PFSK-1 (cell line): ENCODE results near the gene DEPDC4.

Experiments used
- SIN3A ChIP-seq: IDR thresholded peaks from 2 replicates; pipeline ENCODE4 v1.6.1; 2012; ENCODE audit warnings: mild to moderate bottlenecking, low read length, moderate library complexity, borderline replicate concordance; ENCODE audit not compliant: insufficient read depth
- TAF1 ChIP-seq: IDR thresholded peaks from 2 replicates; pipeline ENCODE4 v1.6.1; 2012; ENCODE audit warnings: low read length, control low read depth, borderline replicate concordance; ENCODE audit not compliant: insufficient read depth
- TF ChIP-seq, protein P1 (sequence below), 2 experiments: IDR thresholded peaks; 2 replicates each; pipeline versions ENCODE4 v1.6.1 to v1.8.0; 2011 to 2012; ENCODE audit warnings: low read depth in 2 of 2, low read length in 2 of 2, control low read depth in 1 of 2, inconsistent platforms in 1 of 2, mild to moderate bottlenecking in 1 of 2, moderate library complexity in 1 of 2; ENCODE audit not compliant: insufficient read depth in 1 of 2

DNA sequence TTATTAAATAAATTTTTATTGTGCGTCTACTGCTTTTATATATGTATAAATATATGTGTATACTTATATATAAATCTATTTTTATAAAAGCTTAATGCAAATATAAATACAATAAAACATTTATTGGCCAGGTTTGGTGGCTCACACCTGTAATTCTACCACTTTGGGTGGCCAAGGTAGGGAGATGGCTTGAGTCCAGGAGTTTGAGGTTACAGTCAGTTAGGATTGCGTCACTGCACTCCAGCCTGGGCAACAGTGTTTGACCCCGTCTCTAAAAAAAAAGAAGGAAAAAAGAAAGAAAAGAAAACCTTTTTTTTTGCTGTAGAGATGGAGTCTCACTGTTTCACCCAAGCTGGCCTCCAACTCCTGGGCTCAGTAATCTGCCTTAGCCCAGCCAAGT lies 45.4 kb downstream of the DEPDC4 start:
- TF ChIP-seq, protein P1, sequence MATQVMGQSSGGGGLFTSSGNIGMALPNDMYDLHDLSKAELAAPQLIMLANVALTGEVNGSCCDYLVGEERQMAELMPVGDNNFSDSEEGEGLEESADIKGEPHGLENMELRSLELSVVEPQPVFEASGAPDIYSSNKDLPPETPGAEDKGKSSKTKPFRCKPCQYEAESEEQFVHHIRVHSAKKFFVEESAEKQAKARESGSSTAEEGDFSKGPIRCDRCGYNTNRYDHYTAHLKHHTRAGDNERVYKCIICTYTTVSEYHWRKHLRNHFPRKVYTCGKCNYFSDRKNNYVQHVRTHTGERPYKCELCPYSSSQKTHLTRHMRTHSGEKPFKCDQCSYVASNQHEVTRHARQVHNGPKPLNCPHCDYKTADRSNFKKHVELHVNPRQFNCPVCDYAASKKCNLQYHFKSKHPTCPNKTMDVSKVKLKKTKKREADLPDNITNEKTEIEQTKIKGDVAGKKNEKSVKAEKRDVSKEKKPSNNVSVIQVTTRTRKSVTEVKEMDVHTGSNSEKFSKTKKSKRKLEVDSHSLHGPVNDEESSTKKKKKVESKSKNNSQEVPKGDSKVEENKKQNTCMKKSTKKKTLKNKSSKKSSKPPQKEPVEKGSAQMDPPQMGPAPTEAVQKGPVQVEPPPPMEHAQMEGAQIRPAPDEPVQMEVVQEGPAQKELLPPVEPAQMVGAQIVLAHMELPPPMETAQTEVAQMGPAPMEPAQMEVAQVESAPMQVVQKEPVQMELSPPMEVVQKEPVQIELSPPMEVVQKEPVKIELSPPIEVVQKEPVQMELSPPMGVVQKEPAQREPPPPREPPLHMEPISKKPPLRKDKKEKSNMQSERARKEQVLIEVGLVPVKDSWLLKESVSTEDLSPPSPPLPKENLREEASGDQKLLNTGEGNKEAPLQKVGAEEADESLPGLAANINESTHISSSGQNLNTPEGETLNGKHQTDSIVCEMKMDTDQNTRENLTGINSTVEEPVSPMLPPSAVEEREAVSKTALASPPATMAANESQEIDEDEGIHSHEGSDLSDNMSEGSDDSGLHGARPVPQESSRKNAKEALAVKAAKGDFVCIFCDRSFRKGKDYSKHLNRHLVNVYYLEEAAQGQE (IDR thresholded peaks at IDR 0.05; ENCODE audit: insufficient read depth in 1 of 2, low read depth in 2 of 2, low read length in 2 of 2): no peak
- no peak for TF ChIP-seq TAF1
- TF ChIP-seq SIN3A: no peak
